ENCODE data around the gene ADGRG1.
"Not testable (repeated sequence)": the region's sequence is repeated elsewhere in the genome, so short reads cannot be mapped to it uniquely, and the experiment has no call there.

Gene ADGRG1

DNA sequence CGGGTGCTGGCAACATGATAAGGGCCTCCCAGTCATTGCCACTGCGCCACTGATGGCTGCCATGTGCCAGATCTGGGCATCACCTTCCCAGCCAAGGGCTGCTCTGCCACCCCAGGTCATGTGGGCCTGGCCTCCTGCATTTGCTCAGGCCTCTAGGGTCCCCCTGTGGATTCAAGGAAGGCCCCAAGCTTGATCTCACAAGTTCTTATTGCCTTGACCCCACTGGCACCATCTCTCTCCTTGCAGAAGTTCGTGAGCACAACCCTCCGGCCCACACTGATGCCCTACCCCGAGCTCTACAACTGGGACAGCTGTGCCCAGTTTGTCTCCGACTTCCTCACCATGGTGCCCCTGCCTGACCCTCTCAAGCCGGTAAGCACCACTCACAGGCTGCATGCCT lies 71.5 kb downstream of the ADGRG1 start:
- no peak for DNase-seq (ENCODE audit: low read depth)

DNA sequence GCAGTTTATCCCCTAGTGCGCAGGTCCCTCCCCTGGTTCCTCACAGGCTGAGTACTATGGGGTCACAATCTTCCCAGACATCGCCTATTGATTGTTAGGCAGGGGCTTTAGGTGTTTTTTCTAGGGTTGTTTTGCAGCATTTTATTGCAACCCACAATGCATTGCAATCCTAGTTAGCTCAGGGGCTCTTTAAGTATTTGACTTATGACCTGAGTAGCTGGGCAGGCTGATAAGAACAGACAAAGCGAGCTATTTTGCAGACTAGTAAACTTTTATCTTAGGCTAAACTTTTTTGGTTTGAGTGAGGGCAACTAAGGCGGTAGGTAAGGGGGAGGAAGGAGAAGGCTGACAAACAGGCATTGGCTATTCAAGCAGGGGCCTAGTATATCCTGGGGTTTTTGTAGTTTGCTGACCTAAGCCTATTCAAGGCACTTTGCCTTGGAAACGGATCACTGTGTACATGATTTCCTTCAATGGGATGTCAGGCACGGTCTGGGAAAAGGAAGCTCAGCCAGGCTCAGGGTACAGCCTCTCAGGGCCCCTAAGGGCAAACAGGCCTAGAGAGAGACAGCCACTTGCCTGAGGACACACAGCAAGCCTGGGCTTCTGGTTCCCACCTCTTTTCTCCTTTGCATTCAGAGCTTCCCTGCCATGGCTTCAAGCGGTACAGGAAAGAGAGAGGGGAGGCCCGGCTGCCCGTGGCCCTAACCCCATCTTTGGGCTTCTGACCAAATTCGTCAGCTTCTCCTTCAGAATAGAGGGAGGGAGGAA lies 72.5 kb downstream of the ADGRG1 start:
- no peak for DNase-seq (ENCODE audit: low read depth)

DNA sequence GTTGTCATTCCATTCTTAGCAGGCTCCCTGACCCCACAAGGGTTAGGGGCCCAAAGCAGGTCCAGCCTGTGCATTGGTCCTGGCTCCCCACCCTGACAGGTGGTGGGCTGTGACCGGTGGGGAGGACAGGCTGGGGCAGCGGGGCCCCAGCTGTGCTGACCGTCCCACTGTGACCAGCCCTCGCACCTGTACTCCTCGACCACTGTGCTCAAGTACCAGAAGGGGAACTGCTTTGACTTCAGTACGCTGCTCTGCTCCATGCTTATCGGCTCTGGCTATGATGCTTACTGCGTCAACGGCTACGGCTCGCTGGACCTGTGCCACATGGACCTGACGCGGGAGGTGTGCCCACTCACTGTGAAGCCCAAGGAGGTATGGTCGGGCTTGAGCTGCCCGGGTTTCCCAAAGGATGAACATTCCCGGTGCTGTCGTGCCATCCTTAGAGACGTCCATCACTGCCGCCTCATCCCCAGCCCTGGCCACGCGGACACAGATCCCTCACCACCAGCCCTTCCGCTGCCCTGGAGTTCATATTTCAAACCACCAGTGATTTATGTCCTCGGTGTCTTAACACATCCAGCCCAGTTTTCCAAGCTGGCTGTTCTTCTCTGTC lies 73.4 kb downstream of the ADGRG1 start:
- DNase-seq (ENCODE audit: low read depth) = no peak

DNA sequence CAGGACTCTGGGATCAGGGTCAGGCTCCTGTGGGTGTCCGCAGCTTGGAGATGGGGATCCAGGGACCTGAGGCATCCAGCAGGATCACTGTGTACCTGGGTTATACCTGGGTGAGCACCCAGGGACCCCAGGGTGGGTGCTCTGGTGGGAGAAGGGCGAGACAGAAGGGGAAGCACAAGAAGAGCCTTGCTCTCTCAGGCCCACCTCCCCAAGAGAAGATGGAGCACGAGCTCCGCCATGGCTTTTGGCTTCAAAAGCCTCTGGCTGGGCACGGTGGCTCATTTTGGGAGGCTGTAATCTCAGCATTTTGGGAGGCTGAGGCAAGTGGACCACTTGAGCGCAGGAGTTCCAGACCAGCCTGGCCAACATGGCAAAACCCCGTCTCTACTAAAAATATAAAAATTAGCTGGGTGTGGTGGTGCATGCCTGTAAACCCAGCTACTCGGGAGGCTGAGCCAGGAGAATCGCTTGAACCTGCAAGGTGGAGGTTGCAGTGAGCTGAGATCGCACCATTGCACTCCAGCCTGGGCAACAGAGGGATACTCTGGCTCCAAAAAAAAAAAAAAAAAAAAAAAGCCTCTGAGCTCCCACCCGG lies 75.1 kb downstream of the ADGRG1 start:
- no peak for DNase-seq (ENCODE audit: low read depth)

DNA sequence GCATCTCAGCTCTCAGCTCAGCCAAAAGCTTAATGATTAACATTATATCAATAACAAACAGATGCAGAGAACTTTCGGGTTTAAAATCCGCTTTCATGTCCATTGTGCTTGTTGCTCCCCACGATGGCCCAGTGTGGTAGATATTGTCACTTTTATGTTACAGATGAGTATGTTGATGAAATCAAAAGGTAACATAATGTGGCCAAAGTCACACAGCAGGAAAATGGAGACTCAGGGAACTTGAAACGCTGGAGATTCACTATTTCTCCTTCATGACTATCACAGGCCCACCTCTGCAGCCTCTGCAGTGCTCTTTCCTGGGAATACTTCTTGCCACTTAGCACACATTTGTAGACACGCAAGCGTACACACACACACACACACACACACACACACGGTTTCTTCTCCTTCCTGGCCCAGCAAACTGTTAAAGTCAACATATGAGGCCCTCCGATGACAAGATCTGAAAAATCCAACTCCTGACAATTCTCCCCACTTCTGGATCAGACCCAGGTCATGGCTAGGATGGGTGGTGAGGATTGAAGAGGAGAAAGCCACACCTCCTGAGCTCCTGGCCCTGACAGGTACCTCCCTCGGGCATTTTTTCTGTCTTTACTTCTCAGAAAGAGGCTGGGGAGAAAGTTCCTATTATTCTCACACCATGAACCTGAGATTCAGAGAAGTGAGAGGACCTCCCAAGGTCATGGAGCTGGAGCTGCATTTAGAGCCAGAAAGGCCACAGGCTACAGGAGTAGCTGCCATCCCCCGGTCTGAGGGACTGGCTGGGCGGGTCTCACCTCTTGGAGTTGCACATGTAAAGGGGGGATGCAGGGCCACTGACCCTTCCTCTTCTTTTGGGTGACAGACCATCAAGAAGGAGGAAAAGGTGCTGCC lies 75.8 kb downstream of the ADGRG1 start:
- DNase-seq (ENCODE audit: low read depth) = no peak

DNA sequence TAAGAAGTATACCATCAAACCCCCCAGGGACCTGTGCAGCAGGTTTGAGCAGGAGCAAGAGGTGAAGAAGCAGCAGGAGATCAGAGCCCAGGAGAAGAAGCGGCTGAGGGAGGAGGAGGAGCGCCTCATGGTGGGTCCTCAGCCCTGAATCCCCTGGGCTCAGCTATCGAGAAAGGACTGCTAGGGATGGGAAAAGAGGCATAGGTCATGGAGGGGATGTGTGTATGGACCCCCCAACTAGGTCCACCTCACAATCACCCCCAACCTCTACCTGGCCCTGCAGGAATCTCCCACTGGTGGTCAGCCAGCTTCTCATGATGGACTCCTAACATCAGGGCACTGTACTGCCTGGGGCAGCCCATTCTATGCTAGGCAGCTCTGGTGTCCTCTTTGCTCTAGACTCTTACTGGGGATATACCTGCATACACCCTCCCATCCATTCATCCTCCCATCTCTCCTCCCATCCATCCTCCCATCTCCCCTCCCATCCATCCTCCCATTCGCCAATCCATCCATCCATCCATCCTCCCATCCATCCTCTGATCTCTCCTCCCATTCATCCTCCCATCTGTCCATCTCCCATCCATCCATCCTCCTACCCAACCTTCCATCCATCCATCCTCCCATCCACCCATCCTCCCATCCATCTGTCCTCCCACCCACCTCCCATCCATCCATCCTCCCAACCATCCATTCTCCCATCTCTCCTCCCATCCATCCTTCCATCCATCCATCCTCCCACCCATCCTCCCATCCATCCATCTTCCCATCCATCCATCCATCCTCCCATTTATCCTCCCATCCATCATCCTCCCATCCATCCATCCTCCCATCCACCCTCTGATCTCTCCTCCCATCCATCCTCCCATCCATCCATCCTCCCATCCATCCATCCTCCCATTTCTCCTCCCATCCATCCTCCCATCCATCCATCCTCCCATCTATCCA lies 76.7 kb downstream of the ADGRG1 start:
- DNase-seq (ENCODE audit: low read depth) = no peak

DNA sequence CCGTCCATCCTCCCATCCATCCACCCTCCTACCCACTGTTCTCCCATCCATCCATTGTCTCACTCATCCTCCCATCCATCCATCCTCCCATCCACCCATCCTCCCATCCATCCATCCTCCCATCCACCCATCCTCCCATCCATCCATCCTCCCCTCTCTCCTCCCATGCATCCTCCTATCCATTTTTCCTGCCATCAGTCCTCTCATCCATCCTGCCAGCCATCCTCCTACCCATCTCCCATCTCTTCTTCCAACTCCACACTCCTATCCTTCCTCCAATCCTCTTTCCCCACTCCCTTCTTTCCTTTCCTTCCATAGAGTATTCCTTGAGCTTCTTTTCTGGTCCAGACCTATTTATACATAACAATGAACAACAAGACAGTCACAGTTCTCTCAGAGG lies 78.3 kb downstream of the ADGRG1 start:
- no peak for DNase-seq (ENCODE audit: low read depth)

DNA sequence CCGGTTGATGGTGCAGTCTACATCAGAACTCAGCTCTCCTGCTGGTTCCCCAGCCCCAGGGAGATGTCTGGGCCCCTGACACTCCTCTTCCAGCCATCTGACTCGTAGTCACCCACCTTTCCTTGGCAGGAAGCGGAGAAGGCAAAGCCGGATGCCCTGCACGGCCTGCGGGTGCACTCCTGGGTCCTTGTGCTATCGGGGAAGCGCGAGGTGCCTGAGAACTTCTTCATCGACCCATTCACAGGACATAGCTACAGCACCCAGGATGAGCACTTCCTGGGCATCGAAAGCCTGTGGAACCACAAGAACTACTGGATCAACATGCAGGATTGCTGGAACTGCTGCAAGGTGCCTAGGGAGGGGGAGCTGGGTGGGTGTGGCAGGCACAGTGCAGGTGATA lies 78.9 kb downstream of the ADGRG1 start:
- no peak for DNase-seq (ENCODE audit: low read depth)

DNA sequence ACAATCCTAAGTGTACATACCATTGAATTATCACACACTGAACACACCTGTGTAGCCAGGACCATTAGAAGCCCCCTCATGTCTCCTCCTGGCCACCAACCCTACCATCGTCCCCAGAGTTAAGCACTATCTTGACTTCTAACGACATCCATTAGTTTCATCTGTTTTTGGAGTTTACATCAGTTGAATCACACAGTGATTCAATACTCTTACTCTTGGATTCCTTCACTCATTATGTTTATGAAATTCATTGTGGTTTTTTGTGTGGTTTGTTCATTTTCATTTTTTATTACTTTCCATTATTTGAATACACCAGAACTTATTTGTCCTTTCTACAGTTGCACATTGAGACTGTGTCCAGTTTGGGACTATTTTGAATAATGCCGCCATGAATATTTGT lies 79.7 kb downstream of the ADGRG1 start:
- no peak for DNase-seq (ENCODE audit: low read depth)

DNA sequence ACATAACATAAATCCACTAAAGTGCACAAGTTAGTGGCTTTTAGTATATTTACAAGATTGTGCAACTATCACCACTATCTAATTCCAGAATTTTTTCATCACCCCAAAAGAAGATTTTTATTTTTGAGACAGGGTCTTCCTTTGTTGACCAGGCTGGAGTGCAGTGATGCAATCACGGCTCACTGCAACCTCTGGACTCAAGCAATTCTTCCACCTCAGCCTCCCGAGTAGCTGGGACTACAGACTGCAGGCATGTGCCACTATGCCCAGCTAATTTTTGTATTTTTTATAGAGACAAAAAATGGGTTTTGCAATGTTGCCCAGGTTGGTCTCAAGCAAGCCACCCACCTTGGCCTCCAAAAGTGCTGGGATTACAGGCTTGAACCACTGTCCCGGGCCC lies 81.2 kb downstream of the ADGRG1 start:
- DNase-seq (ENCODE audit: low read depth) = no peak

DNA sequence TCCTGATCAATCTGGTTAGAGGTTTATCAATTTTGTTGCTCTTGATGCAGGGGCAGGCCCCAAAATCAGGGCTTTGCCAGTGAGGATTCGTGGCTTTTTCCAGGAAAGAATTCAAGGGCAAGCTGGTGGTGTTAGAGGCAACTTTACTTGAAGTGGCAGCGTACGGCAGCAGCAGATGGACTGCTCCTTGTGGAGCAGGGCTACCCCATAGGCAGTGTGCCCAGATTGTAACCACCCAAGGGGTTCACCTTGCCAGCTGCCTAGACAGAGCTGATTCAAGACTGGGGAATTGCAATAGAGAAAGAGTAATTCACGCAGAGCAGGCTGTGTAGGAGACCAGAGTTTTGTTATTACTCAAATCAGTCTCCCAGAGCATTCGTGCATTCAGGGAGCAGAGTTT lies 82.9 kb downstream of the ADGRG1 start:
- no peak for DNase-seq (ENCODE audit: low read depth)

DNA sequence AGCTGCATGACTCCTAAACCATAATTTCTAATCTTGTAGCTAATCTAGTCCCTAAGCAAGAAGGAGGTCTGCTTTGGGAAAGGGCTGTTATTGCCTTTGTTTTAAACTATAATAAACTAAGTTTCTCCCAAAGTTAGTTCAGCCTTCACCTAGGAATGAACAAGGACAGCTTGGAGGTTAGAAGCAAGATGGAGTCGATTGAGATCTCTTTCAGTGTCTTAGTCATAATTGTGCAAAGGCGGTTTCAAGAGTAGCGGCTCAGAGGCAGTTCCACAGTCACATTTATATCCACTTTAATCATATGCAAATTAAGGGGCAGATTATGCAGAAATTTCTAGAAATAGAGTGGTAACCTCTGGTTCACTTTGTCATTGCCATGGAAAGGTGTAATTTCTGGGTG lies 83.6 kb downstream of the ADGRG1 start:
- no peak for DNase-seq (ENCODE audit: low read depth)

DNA sequence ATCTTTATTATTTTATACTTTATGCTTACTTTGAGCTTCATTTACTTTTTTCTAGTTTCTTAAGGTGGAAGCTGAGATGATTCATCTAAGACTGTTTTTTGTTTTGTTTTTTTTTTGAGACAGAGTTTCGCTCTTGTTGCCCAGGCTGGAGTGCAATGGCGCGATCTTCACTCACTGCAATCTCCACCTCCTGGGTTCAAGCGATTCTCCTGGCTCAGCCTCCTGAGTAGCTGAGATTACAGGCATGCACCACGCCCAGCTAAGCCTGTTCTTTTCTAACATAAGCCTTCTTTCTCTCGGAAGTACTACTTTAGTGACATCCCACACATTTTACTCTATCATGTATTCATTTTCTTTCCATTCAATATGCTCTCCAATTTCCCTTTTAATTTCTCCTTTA lies 84.1 kb downstream of the ADGRG1 start:
- not testable (repeated sequence) for DNase-seq (ENCODE audit: low read depth)

DNA sequence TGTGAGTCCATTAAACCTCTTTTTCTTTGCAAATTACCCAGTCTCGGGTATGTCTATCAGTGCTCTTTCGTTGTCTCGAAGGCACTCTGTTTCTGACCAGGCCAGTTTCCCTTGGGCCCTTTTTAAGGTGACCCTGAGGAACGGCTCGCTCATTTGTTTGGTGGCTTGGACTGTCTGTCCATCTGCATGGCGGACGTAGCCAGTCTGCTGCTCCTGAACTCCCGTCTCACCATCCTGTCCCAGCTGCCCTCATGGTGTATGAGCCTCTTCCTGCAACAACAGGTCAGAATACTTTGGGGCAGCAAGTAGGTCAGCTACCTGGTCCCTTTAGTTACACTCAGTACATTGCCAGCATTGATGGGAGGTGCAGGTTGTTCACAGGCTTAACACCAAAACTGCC lies 85.2 kb downstream of the ADGRG1 start:
- DNase-seq (ENCODE audit: low read depth) = no peak

DNA sequence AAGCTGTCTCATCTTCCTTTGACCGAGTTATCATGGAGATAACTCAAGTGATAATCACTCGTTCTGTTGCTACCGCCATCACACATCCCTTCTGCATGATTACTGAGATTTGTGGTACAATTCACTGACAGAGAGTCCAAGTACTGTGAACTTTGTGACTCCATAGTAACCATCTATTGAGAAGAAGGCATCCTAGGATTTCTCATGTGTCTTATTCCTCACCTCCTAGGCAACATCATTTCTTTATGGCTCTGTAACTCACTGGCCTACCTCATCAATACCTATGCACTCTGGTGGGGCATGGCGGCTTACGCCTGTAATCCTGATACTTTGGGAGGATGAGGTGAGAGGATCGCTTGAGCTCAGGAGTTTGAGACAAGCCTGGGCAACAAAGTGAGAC lies 85.6 kb downstream of the ADGRG1 start:
- no peak for DNase-seq (ENCODE audit: low read depth)
